K562 (cell line): ENCODE measurements around the gene ALG9. TPM values are rescaled to one million over a fixed set of nuclear protein-coding genes. Genes with fewer than 3 reads are reported as not detected.
A peak's percentile ranks its signal among the peaks of the same experiment; 100 is the strongest.

Source experiments
- ATF1 ChIP-seq, 2 experiments: fragments of 450-650 bp in 1 of 2; IDR thresholded peaks; 2 replicates each; pipeline ENCODE4 v1.6.1; 2016; ENCODE audit warnings: missing compliant biosample characterization in 1 of 2, missing genetic modification characterization in 1 of 2
- CBX2 ChIP-seq: fragments of 200-600 bp; sonication (generic); IDR thresholded peaks from one replicate; pipeline ENCODE4 v1.6.1; 2012; ENCODE audit warnings: mild to moderate bottlenecking, low read length, inconsistent platforms; ENCODE audit not compliant: insufficient read depth, poor library complexity, severe bottlenecking
- ETV6 ChIP-seq, 3 experiments: fragments of 150-350 bp in 1 of 3; sonication (generic) in 1 of 3; formaldehyde crosslinking in 1 of 3; IDR thresholded peaks; 2 replicates each; pipeline versions ENCODE4 v1.6.1 to v1.8.0; 2014 to 2022; ENCODE audit warnings: borderline replicate concordance in 2 of 3, low read depth in 2 of 3, antibody characterized with exemption in 1 of 3, low read length in 1 of 3, mild to moderate bottlenecking in 1 of 3, missing genetic modification reagents in 1 of 3
- HSF4 ChIP-seq: fragments of 250-450 bp; sonication (Bioruptor Pico); IDR thresholded peaks from 2 replicates; pipeline ENCODE4 v2.1.2; 2022; ENCODE audit warnings: mild to moderate bottlenecking, moderate library complexity, borderline replicate concordance
- KDM5B ChIP-seq: fragments of 200-600 bp; sonication (generic); IDR thresholded peaks from 2 replicates; pipeline ENCODE4 v1.6.1; 2012; ENCODE audit warnings: low read depth, mild to moderate bottlenecking, moderate library complexity, low read length, control low read depth, inconsistent platforms; ENCODE audit not compliant: insufficient replicate concordance
- PHB2 ChIP-seq: fragments of 450-650 bp; IDR thresholded peaks from 2 replicates; pipeline ENCODE4 v1.6.1; 2017; ENCODE audit warnings: low read depth
- PHTF2 ChIP-seq: fragments of 250-450 bp; sonication (Bioruptor Pico); IDR thresholded peaks from 2 replicates; pipeline ENCODE4 v1.5.0; 2021; ENCODE audit warnings: mild to moderate bottlenecking
- PURB ChIP-seq: sonication (generic); formaldehyde crosslinking; IDR thresholded peaks from 2 replicates; pipeline ENCODE4 v1.9.0; 2021; ENCODE audit warnings: low read depth, mild to moderate bottlenecking, missing genetic modification reagents
- SETDB1 ChIP-seq: IDR thresholded peaks from one replicate; pipeline ENCODE4 v1.6.1; 2012; ENCODE audit warnings: low read length, control low read depth, inconsistent platforms
- ZEB2 ChIP-seq: fragments of 450-650 bp; IDR thresholded peaks from 2 replicates; pipeline ENCODE4 v1.6.1; 2016
- ZNF589 ChIP-seq: fragments of 200-800 bp; sonication (Bioruptor generic); IDR thresholded peaks from 2 replicates; pipeline ENCODE4 v1.6.1; 2016; ENCODE audit warnings: low read depth, missing genetic modification characterization, missing compliant biosample characterization
- ZNF717 ChIP-seq: fragments of 250-450 bp; sonication (Bioruptor Pico); IDR thresholded peaks from 2 replicates; pipeline ENCODE4 v1.5.0; 2021
- ZNF780A ChIP-seq: fragments of 250-450 bp; sonication (Bioruptor Pico); IDR thresholded peaks from 2 replicates; pipeline ENCODE4 v1.5.0; 2021; ENCODE audit warnings: mild to moderate bottlenecking
- polyA plus RNA-seq, 8 experiments: library from polyadenylated mRNA; depleted of rRNA in 4 of 8; stranded (reverse) in 5 of 8; unstranded in 3 of 8; fragments of >200 nt; fragmentation: Nextera tagmentation in 2 of 8; fragmentation: Illumina TruSeq in 1 of 8; extraction: Ambion mirVana in 2 of 8; extraction: Trizol in 1 of 8; gene quantifications; 2 replicates each; pipeline versions ENCODE4 v1.2.1 to v1.2.3, GENCODE V29; 2011 to 2014; ENCODE audit warnings: inconsistent platforms in 1 of 8, missing spikeins in 1 of 8
- total RNA-seq, 7 experiments: library from RNA; depleted of rRNA in 6 of 7; stranded (reverse); fragments of >200 nt in 6 of 7; fragmentation: Illumina TruSeq in 2 of 7; extraction: Trizol in 2 of 7; gene quantifications; 2 replicates each; pipeline versions ENCODE4 v1.2.1 to v1.2.3, GENCODE V29; 2011 to 2021; ENCODE audit warnings: low replicate concordance in 1 of 7
- TF ChIP-seq, protein P1 (sequence below): fragments of 450-650 bp; formaldehyde crosslinking; conservative IDR thresholded peaks from 2 replicates; pipeline ENCODE4 v1.4.0; 2022; ENCODE audit warnings: mild to moderate bottlenecking, missing genetic modification characterization
- TF ChIP-seq, protein P2 (sequence below): fragments of 150-350 bp; IDR thresholded peaks from 2 replicates; pipeline ENCODE4 v1.6.1; 2014; ENCODE audit warnings: low read depth, mild to moderate bottlenecking, low read length, borderline replicate concordance
- TF ChIP-seq, protein P3 (sequence below): fragments of 450-650 bp; formaldehyde crosslinking; IDR thresholded peaks from 2 replicates; pipeline ENCODE4 v1.4.0; 2020; ENCODE audit warnings: mild to moderate bottlenecking, moderate library complexity
- TF ChIP-seq, protein P4 (sequence below): sonication (generic); formaldehyde crosslinking; IDR thresholded peaks from 2 replicates; pipeline ENCODE4 v1.8.0; 2022; ENCODE audit warnings: mild to moderate bottlenecking, missing genetic modification reagents

ALG9 gene
- total and polyA plus RNA-seq, 9 of the 15 experiments (the other 6 are each of a cell fraction or from before 2014, with no cell fraction given): 11.5 to 40.5 (median 24.9) TPM

DNA sequence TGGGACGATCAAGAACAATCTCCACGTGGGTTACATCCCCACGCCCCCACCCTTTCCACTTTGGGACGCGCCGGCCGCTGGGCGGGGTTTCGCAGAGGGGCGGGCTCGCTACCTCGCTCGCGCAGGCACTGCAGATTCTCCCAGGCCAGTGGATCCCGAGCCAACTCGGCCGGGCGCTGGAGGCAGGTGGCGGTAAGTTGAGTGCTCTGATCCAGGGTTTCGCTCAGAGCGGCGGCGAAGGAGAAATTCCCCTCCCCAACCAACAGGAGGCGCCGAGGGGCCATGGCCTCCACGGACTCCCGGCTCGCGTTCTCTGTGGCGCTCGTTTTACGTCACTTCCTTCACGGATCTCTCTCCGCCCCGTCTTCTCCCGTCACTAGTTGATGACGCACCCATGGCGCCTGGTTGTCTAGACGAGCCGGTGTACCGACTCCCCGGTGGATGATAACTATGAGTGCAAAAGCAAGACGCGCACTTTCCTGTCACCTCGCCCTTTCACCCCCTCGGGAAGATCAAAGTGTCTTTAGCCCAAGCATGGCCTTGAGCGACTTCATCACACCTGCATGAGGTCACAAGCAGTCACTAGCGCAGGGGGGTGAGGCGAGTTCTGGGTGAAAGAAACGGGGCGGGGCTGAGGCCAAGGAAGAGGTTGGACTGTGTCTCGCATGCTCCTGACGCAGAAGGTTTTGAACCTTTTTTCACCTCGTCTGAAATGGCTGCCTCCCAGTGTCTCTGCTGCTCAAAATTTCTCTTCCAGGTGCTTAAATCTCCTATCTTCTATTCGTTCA is 7.7 kb upstream of the ALG9 start, which contains the start of the genes CFAP68 and FDXACB1 (continued):
- no peak for TF ChIP-seq PURB (CRISPR knock-in tag)
- TF ChIP-seq, protein P1, sequence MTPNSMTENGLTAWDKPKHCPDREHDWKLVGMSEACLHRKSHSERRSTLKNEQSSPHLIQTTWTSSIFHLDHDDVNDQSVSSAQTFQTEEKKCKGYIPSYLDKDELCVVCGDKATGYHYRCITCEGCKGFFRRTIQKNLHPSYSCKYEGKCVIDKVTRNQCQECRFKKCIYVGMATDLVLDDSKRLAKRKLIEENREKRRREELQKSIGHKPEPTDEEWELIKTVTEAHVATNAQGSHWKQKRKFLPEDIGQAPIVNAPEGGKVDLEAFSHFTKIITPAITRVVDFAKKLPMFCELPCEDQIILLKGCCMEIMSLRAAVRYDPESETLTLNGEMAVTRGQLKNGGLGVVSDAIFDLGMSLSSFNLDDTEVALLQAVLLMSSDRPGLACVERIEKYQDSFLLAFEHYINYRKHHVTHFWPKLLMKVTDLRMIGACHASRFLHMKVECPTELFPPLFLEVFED (CRISPR knock-in tag): 0 out of 2 replicates have a peak, but pooled peaks have one; percentile 21
- peak; percentile 77 for TF ChIP-seq KDM5B
- TF ChIP-seq SETDB1: no peak
- TF ChIP-seq, protein P2, sequence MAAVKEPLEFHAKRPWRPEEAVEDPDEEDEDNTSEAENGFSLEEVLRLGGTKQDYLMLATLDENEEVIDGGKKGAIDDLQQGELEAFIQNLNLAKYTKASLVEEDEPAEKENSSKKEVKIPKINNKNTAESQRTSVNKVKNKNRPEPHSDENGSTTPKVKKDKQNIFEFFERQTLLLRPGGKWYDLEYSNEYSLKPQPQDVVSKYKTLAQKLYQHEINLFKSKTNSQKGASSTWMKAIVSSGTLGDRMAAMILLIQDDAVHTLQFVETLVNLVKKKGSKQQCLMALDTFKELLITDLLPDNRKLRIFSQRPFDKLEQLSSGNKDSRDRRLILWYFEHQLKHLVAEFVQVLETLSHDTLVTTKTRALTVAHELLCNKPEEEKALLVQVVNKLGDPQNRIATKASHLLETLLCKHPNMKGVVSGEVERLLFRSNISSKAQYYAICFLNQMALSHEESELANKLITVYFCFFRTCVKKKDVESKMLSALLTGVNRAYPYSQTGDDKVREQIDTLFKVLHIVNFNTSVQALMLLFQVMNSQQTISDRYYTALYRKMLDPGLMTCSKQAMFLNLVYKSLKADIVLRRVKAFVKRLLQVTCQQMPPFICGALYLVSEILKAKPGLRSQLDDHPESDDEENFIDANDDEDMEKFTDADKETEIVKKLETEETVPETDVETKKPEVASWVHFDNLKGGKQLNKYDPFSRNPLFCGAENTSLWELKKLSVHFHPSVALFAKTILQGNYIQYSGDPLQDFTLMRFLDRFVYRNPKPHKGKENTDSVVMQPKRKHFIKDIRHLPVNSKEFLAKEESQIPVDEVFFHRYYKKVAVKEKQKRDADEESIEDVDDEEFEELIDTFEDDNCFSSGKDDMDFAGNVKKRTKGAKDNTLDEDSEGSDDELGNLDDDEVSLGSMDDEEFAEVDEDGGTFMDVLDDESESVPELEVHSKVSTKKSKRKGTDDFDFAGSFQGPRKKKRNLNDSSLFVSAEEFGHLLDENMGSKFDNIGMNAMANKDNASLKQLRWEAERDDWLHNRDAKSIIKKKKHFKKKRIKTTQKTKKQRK: no peak
- TF ChIP-seq ZNF717: no peak
- peak; percentile 2 for TF ChIP-seq ZNF589 (CRISPR knock-in tag)
- TF ChIP-seq, protein P3, sequence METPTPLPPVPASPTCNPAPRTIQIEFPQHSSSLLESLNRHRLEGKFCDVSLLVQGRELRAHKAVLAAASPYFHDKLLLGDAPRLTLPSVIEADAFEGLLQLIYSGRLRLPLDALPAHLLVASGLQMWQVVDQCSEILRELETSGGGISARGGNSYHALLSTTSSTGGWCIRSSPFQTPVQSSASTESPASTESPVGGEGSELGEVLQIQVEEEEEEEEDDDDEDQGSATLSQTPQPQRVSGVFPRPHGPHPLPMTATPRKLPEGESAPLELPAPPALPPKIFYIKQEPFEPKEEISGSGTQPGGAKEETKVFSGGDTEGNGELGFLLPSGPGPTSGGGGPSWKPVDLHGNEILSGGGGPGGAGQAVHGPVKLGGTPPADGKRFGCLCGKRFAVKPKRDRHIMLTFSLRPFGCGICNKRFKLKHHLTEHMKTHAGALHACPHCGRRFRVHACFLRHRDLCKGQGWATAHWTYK (CRISPR knock-in tag): peak; percentile 58; the same call in 1 of the 2 replicates
- TF ChIP-seq HSF4 (CRISPR knock-in tag): no peak
- TF ChIP-seq ETV6 (IDR thresholded peaks at IDR 0.05; ENCODE audit: borderline replicate concordance in 1 of 2, low read depth in 2 of 2, low read length in 1 of 2): no peak
- no peak for TF ChIP-seq ETV6 (CRISPR knock-in tag; IDR thresholded peaks at IDR 0.05; ENCODE audit: borderline replicate concordance)
- TF ChIP-seq CBX2: no peak
- TF ChIP-seq, protein P4, sequence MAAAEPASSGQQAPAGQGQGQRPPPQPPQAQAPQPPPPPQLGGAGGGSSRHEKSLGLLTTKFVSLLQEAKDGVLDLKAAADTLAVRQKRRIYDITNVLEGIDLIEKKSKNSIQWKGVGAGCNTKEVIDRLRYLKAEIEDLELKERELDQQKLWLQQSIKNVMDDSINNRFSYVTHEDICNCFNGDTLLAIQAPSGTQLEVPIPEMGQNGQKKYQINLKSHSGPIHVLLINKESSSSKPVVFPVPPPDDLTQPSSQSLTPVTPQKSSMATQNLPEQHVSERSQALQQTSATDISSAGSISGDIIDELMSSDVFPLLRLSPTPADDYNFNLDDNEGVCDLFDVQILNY (CRISPR knock-in tag): no peak
- no peak for TF ChIP-seq PHB2
- peak; percentile 92 for TF ChIP-seq ATF1 (CRISPR knock-in tag; IDR thresholded peaks at IDR 0.05)
- TF ChIP-seq ATF1 (tag; IDR thresholded peaks at IDR 0.05): peak; percentile 100
- TF ChIP-seq ZEB2: peak; percentile 98
- TF ChIP-seq ZNF780A (CRISPR knock-in tag): no peak
- TF ChIP-seq PHTF2 (CRISPR knock-in tag): no peak
